K562 (cell line): ENCODE results near the gene KNSTRN. TPM values are rescaled to one million over a fixed set of nuclear protein-coding genes. Genes with fewer than 3 reads are reported as not detected.
A peak's percentile ranks its signal among the peaks of the same experiment; 100 is the strongest.

Experiments
- BHLHE40 ChIP-seq: IDR thresholded peaks from 2 replicates; pipeline ENCODE4 v1.6.1; 2011; ENCODE audit warnings: low read length, improper control_type of control experiment
- CEBPB ChIP-seq: fragments of 450-650 bp; IDR thresholded peaks from 2 replicates; pipeline ENCODE4 v1.6.1; 2016; ENCODE audit warnings: missing genetic modification characterization, missing compliant biosample characterization
- CREM ChIP-seq: IDR thresholded peaks from 2 replicates; pipeline ENCODE4 v1.6.1; 2014; ENCODE audit warnings: antibody characterized with exemption, low read depth
- CTBP1 ChIP-seq: fragments of 450-650 bp; IDR thresholded peaks from 2 replicates; pipeline ENCODE4 v1.6.1; 2016; ENCODE audit warnings: borderline replicate concordance
- HMGN3 ChIP-seq: IDR thresholded peaks from 2 replicates; pipeline ENCODE4 v1.6.1; 2011; ENCODE audit warnings: borderline replicate concordance, low read depth, mild to moderate bottlenecking, mixed read lengths, low read length; ENCODE audit not compliant: insufficient read length; ENCODE audit errors: extremely low read depth
- MTF1 ChIP-seq: fragments of 250-450 bp; sonication (Bioruptor Pico); IDR thresholded peaks from 2 replicates; pipeline ENCODE4 v1.9.0; 2021; ENCODE audit warnings: moderate library complexity, mild to moderate bottlenecking, inconsistent platforms, borderline replicate concordance
- MYC ChIP-seq, 2 experiments: fragments of 250-450 bp in 1 of 2; sonication (Bioruptor Pico) in 1 of 2; IDR thresholded peaks; 2 replicates each; pipeline versions ENCODE4 v1.5.1 to v1.6.1; 2012 to 2021; ENCODE audit warnings: low read depth in 2 of 2, borderline replicate concordance in 1 of 2, improper control_type of control experiment in 1 of 2, low read length in 1 of 2, mild to moderate bottlenecking in 1 of 2, moderate library complexity in 1 of 2
- MYNN ChIP-seq, 2 experiments: sonication (generic); formaldehyde crosslinking in 1 of 2; IDR thresholded peaks; 2 replicates each; pipeline versions ENCODE4 v1.5.0 to v1.6.1; 2016 to 2020; ENCODE audit warnings: antibody characterized with exemption in 1 of 2, missing genetic modification reagents in 1 of 2
- NFIC ChIP-seq: fragments of 450-650 bp; IDR thresholded peaks from 2 replicates; pipeline ENCODE4 v1.6.1; 2017; ENCODE audit warnings: mild to moderate bottlenecking, inconsistent platforms
- NRF1 ChIP-seq, 2 experiments: fragments of 450-650 bp; IDR thresholded peaks in 1 of 2; conservative IDR thresholded peaks in 1 of 2; 2 replicates each; pipeline ENCODE4 v1.6.1; 2014; ENCODE audit warnings: mild to moderate bottlenecking in 2 of 2
- RBBP5 ChIP-seq: fragments of 200-600 bp; sonication (generic); IDR thresholded peaks from 2 replicates; pipeline ENCODE4 v1.6.1; 2012; ENCODE audit warnings: borderline replicate concordance, mild to moderate bottlenecking, low read length, control low read depth, inconsistent platforms; ENCODE audit not compliant: insufficient read depth, poor library complexity, severe bottlenecking
- TAL1 ChIP-seq: fragments of 450-650 bp; IDR thresholded peaks from 2 replicates; pipeline ENCODE4 v1.6.1; 2016; ENCODE audit warnings: mild to moderate bottlenecking
- ZNF12 ChIP-seq: sonication (generic); formaldehyde crosslinking; IDR thresholded peaks from 2 replicates; pipeline ENCODE4 v1.4.0; 2020; ENCODE audit warnings: mild to moderate bottlenecking, missing genetic modification reagents
- polyA plus RNA-seq, 8 experiments: library from polyadenylated mRNA; depleted of rRNA in 4 of 8; stranded (reverse) in 5 of 8; unstranded in 3 of 8; fragments of >200 nt; fragmentation: Nextera tagmentation in 2 of 8; fragmentation: Illumina TruSeq in 1 of 8; extraction: Ambion mirVana in 2 of 8; extraction: Trizol in 1 of 8; gene quantifications; 2 replicates each; pipeline versions ENCODE4 v1.2.1 to v1.2.3, GENCODE V29; 2011 to 2014; ENCODE audit warnings: inconsistent platforms in 1 of 8, missing spikeins in 1 of 8
- total RNA-seq, 7 experiments: library from RNA; depleted of rRNA in 6 of 7; stranded (reverse); fragments of >200 nt in 6 of 7; fragmentation: Illumina TruSeq in 2 of 7; extraction: Trizol in 2 of 7; gene quantifications; 2 replicates each; pipeline versions ENCODE4 v1.2.1 to v1.2.3, GENCODE V29; 2011 to 2021; ENCODE audit warnings: low replicate concordance in 1 of 7
- TF ChIP-seq, protein P1 (sequence below): sonication (generic); formaldehyde crosslinking; IDR thresholded peaks from 2 replicates; pipeline ENCODE4 v1.8.0; 2022; ENCODE audit warnings: missing genetic modification reagents, mild to moderate bottlenecking, moderate library complexity, borderline replicate concordance
- TF ChIP-seq, protein P2 (sequence below): fragments of 200-800 bp; sonication (Bioruptor generic); IDR thresholded peaks from 2 replicates; pipeline ENCODE4 v1.6.1; 2017; ENCODE audit warnings: missing genetic modification characterization, missing compliant biosample characterization
- TF ChIP-seq, protein P3 (sequence below): fragments of 250-450 bp; sonication (Bioruptor Pico); IDR thresholded peaks from 2 replicates; pipeline ENCODE4 v1.8.0; 2021; ENCODE audit warnings: moderate library complexity, mild to moderate bottlenecking, inconsistent platforms
- TF ChIP-seq, protein P4 (sequence below): fragments of 450-650 bp; IDR thresholded peaks from 2 replicates; pipeline ENCODE4 v1.6.1; 2014; ENCODE audit warnings: low read depth, mild to moderate bottlenecking, moderate library complexity, borderline replicate concordance
- TF ChIP-seq, protein P5 (sequence below): sonication (generic); formaldehyde crosslinking; IDR thresholded peaks from 2 replicates; pipeline ENCODE4 v1.8.1; 2022; ENCODE audit warnings: missing genetic modification reagents

The KNSTRN gene
- total and polyA plus RNA-seq, 9 of the 15 experiments (the other 6 are each of a cell fraction or from before 2014, with no cell fraction given) = 48.7 to 88.2 (median 66.3) TPM

DNA sequence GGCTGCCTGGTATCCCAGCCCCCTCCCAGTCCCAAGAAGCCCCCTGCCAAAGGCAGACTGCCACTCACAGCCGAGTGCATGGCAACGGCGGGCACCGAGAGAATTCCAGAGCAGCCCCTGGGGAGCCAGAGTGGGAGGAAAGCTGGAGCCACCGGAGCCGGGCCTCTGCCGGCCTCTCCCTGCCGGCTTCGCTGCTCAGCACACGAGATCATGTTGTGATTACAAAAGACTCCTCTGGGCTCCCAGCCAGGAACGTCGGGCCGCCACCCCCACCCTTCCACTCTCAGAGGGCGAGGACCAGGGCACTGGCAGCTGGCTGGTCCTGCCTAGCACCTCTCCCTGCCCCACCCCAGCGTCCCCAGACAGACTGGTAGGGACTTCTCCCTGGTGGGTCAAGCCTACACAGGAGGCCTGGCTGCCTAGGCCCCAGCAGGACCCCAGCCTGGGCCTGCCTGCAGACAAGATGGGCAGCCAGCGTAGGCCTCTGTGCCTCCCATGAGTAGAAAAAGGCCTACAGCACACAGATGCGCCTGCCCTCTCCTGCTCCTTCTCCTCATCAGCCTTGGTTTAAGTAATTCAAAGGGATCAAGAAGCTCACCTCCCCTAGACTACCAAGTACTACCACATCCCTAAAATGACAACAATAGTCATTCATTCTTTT, 41.7 kb upstream of the KNSTRN start, which contains the start of gene CCDC9B (continued):
- TF ChIP-seq MYC (IDR thresholded peaks at IDR 0.05; ENCODE audit: low read depth, low read length) = peak; percentile 40; the same call in 1 of the 2 replicates
- TF ChIP-seq MYC (CRISPR knock-in tag; IDR thresholded peaks at IDR 0.05; ENCODE audit: borderline replicate concordance, low read depth) = no peak
- TF ChIP-seq RBBP5 = peak; percentile 55
- peak; percentile 31 for TF ChIP-seq HMGN3
- TF ChIP-seq TAL1 = no peak
- TF ChIP-seq NRF1 (conservative IDR thresholded peaks at IDR 0.05 in 1 of 2, IDR thresholded peaks at IDR 0.05 in 1 of 2) = peak; percentile 12 to 24; a peak in 1 of 4 replicates
- TF ChIP-seq MYNN (IDR thresholded peaks at IDR 0.05) = 0 out of 2 replicates have a peak, but pooled peaks have one; percentile 20
- no peak for TF ChIP-seq MYNN (CRISPR knock-in tag; IDR thresholded peaks at IDR 0.05)
- TF ChIP-seq, protein P1, sequence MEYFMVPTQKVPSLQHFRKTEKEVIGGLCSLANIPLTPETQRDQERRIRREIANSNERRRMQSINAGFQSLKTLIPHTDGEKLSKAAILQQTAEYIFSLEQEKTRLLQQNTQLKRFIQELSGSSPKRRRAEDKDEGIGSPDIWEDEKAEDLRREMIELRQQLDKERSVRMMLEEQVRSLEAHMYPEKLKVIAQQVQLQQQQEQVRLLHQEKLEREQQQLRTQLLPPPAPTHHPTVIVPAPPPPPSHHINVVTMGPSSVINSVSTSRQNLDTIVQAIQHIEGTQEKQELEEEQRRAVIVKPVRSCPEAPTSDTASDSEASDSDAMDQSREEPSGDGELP = peak; percentile 30; the same call in 1 of the 2 replicates
- TF ChIP-seq, protein P2, sequence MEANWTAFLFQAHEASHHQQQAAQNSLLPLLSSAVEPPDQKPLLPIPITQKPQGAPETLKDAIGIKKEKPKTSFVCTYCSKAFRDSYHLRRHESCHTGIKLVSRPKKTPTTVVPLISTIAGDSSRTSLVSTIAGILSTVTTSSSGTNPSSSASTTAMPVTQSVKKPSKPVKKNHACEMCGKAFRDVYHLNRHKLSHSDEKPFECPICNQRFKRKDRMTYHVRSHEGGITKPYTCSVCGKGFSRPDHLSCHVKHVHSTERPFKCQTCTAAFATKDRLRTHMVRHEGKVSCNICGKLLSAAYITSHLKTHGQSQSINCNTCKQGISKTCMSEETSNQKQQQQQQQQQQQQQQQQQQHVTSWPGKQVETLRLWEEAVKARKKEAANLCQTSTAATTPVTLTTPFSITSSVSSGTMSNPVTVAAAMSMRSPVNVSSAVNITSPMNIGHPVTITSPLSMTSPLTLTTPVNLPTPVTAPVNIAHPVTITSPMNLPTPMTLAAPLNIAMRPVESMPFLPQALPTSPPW (CRISPR knock-in tag) = peak; percentile 55; the same call in 1 of the 2 replicates
- TF ChIP-seq MTF1 (CRISPR knock-in tag) = no peak
- TF ChIP-seq NFIC = peak; percentile 90
- TF ChIP-seq CEBPB (tag) = peak; percentile 39; the same call in 1 of the 2 replicates
- TF ChIP-seq CTBP1 = peak; percentile 36; the same call in 1 of the 2 replicates
- TF ChIP-seq, protein P3, sequence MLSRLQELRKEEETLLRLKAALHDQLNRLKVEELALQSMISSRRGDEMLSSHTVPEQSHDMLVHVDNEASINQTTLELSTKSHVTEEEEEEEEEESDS (CRISPR knock-in tag) = no peak
- TF ChIP-seq, protein P4, sequence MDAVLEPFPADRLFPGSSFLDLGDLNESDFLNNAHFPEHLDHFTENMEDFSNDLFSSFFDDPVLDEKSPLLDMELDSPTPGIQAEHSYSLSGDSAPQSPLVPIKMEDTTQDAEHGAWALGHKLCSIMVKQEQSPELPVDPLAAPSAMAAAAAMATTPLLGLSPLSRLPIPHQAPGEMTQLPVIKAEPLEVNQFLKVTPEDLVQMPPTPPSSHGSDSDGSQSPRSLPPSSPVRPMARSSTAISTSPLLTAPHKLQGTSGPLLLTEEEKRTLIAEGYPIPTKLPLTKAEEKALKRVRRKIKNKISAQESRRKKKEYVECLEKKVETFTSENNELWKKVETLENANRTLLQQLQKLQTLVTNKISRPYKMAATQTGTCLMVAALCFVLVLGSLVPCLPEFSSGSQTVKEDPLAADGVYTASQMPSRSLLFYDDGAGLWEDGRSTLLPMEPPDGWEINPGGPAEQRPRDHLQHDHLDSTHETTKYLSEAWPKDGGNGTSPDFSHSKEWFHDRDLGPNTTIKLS = peak; percentile 21; the same call in 1 of the 2 replicates
- TF ChIP-seq CREM = peak; percentile 17; the same call in 1 of the 2 replicates
- TF ChIP-seq, protein P5, sequence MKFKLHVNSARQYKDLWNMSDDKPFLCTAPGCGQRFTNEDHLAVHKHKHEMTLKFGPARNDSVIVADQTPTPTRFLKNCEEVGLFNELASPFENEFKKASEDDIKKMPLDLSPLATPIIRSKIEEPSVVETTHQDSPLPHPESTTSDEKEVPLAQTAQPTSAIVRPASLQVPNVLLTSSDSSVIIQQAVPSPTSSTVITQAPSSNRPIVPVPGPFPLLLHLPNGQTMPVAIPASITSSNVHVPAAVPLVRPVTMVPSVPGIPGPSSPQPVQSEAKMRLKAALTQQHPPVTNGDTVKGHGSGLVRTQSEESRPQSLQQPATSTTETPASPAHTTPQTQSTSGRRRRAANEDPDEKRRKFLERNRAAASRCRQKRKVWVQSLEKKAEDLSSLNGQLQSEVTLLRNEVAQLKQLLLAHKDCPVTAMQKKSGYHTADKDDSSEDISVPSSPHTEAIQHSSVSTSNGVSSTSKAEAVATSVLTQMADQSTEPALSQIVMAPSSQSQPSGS (CRISPR knock-in tag) = no peak
- TF ChIP-seq BHLHE40 = peak; percentile 47
- no peak for TF ChIP-seq ZNF12 (CRISPR knock-in tag)
